B cell (primary cell): ENCODE measurements around the gene EDN1.

Experiments
- EZH2 ChIP-seq: IDR thresholded peaks from 2 replicates; pipeline ENCODE4 v1.6.1; 2012; ENCODE audit warnings: borderline replicate concordance, low read depth, mild to moderate bottlenecking, moderate library complexity, low read length; ENCODE audit not compliant: insufficient read depth, poor library complexity, severe bottlenecking
- TF ChIP-seq, protein P1 (sequence below): fragments of 200-600 bp; IDR thresholded peaks from one replicate; pipeline ENCODE4 v1.8.0; 2022; ENCODE audit warnings: antibody characterized with exemption, mild to moderate bottlenecking

DNA sequence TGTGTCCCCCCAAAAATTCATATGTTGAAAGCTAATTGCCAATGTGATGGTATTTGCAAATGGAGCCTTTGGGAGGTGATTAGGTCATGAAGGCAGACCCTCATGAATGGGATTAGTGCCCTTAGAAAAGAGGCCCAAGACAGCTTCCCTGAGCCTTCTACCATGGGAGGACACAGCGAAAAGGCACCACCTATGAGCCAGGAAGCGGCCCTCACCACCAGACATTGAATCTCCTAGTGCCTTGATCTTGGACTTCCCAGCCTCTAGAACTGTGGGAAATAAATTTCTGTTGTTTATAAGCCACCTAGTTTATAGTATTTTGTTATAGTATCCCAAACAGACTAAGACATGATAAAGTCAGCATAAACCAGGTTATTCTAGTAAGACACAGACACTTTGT is 18.9 kb downstream of the EDN1 start:
- TF ChIP-seq, protein P1, sequence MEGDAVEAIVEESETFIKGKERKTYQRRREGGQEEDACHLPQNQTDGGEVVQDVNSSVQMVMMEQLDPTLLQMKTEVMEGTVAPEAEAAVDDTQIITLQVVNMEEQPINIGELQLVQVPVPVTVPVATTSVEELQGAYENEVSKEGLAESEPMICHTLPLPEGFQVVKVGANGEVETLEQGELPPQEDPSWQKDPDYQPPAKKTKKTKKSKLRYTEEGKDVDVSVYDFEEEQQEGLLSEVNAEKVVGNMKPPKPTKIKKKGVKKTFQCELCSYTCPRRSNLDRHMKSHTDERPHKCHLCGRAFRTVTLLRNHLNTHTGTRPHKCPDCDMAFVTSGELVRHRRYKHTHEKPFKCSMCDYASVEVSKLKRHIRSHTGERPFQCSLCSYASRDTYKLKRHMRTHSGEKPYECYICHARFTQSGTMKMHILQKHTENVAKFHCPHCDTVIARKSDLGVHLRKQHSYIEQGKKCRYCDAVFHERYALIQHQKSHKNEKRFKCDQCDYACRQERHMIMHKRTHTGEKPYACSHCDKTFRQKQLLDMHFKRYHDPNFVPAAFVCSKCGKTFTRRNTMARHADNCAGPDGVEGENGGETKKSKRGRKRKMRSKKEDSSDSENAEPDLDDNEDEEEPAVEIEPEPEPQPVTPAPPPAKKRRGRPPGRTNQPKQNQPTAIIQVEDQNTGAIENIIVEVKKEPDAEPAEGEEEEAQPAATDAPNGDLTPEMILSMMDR: no peak
- TF ChIP-seq EZH2: no peak
